Mesothelial cell of epicardium (in vitro differentiated cells): ENCODE results near the gene R3HDM4. TPM values are rescaled to one million over a fixed set of nuclear protein-coding genes. Genes with fewer than 3 reads are reported as not detected.
A peak's percentile ranks its signal among the peaks of the same experiment; 100 is the strongest.

Experiments used
- DNase-seq, 2 experiments: peaks; one replicate each; pipeline ENCODE4 v3.0.0; 2021; ENCODE audit warnings: low spot score in 2 of 2; ENCODE audit not compliant: unreplicated experiment in 2 of 2
- H3K27ac Mint-ChIP-seq: 2 replicates; pipeline ENCODE4 v1.8.0; 2021; ENCODE audit warnings: mixed read lengths
- H3K27me3 Mint-ChIP-seq: 2 replicates; pipeline ENCODE4 v1.8.0; 2021; ENCODE audit warnings: low read depth, mixed read lengths
- H3K36me3 Mint-ChIP-seq: 2 replicates; pipeline ENCODE4 v1.8.0; 2021; ENCODE audit warnings: mixed read lengths
- H3K4me1 Mint-ChIP-seq: 2 replicates; pipeline ENCODE4 v1.8.0; 2021; ENCODE audit warnings: mixed read lengths
- H3K4me3 Mint-ChIP-seq: 2 replicates; pipeline ENCODE4 v1.8.0; 2021; ENCODE audit warnings: mild to moderate bottlenecking, moderate library complexity, mixed read lengths
- H3K9me3 Mint-ChIP-seq: 2 replicates; pipeline ENCODE4 v1.8.0; 2021; ENCODE audit warnings: mixed read lengths
- CTCF ChIP-seq: fragments of 200-600 bp; sonication (generic); IDR thresholded peaks from one replicate; pipeline ENCODE4 v1.5.0; 2021; ENCODE audit warnings: antibody characterized with exemption; ENCODE audit not compliant: unreplicated experiment
- total RNA-seq: library from RNA; stranded (reverse); gene quantifications from 3 replicates; pipeline ENCODE4 v1.2.1, GENCODE V29; 2021

R3HDM4 gene
- total RNA-seq, 1 donor from 2014 or later = 50.5 TPM

- H3K27me3 Mint-ChIP-seq = peaks cover 3% of the 10 kb centered on the region
- H3K27ac Mint-ChIP-seq = no peak overlapping the region
- H3K9me3 Mint-ChIP-seq = no peaks in the 10 kb centered on the region
- H3K4me1 Mint-ChIP-seq = peaks cover 2% of the 10 kb centered on the region
- H3K4me3 Mint-ChIP-seq = peak overlapping the region; percentile 78
- no peak for TF ChIP-seq CTCF
- no peak for DNase-seq
- peaks cover 2% of the 10 kb centered on the region for H3K36me3 Mint-ChIP-seq
Measured at GRCh38 chr19:912181-913079, 589 bp downstream of the R3HDM4 start.

- H3K36me3 Mint-ChIP-seq = peaks cover 2% of the 10 kb centered on the region
- no peak for TF ChIP-seq CTCF
- no peaks in the 10 kb centered on the region for H3K27me3 Mint-ChIP-seq
- peak overlapping the region; percentile 64 for H3K4me3 Mint-ChIP-seq
- H3K9me3 Mint-ChIP-seq = no peaks in the 10 kb centered on the region
- peaks cover 2% of the 10 kb centered on the region for H3K4me1 Mint-ChIP-seq
- DNase-seq = no peak
- H3K27ac Mint-ChIP-seq = peak overlapping the region; percentile 43
Measured at GRCh38 chr19:911197-912033, 1.6 kb downstream of the R3HDM4 start.

- no peaks in the 10 kb centered on the region for H3K27me3 Mint-ChIP-seq
- peaks cover 3% of the 10 kb centered on the region for H3K4me1 Mint-ChIP-seq
- no peaks in the 10 kb centered on the region for H3K9me3 Mint-ChIP-seq
- H3K4me3 Mint-ChIP-seq = no peak overlapping the region
- peaks cover 5% of the 10 kb centered on the region for H3K36me3 Mint-ChIP-seq
- TF ChIP-seq CTCF = no peak
- no peak for DNase-seq
- H3K27ac Mint-ChIP-seq = no peak overlapping the region
Measured at GRCh38 chr19:907183-907853, 5.7 kb downstream of the R3HDM4 start.

- Mint-ChIP-seq H3K27me3 (no peaks in the 10 kb centered on the region), H3K36me3 (peaks cover 5% of the 10 kb centered on the region), H3K9me3 (no peaks in the 10 kb centered on the region), H3K27ac (no peak overlapping the region), H3K4me1 (peaks cover 3% of the 10 kb centered on the region), H3K4me3 (no peak overlapping the region)
- TF ChIP-seq CTCF = no peak
- DNase-seq = no peak
Measured at GRCh38 chr19:906480-906879, 6.5 kb downstream of the R3HDM4 start.

- peaks cover 3% of the 10 kb centered on the region for H3K4me1 Mint-ChIP-seq
- H3K27ac Mint-ChIP-seq = peak overlapping the region; percentile 78
- no peak for DNase-seq
- no peaks in the 10 kb centered on the region for H3K9me3 Mint-ChIP-seq
- H3K27me3 Mint-ChIP-seq = no peaks in the 10 kb centered on the region
- TF ChIP-seq CTCF = no peak
- H3K4me3 Mint-ChIP-seq = no peak overlapping the region
- peaks cover 3% of the 10 kb centered on the region for H3K36me3 Mint-ChIP-seq
Measured at GRCh38 chr19:904545-904944, 8.5 kb downstream of the R3HDM4 start.
